GM19468 (cell line): Measurements from ENCODE around the gene PEX6.

Source experiments
- ATAC-seq: cut with Tn5 transposase; IDR thresholded peaks from one replicate; pipeline ENCODE4 v1.9.1; 2021; ENCODE audit warnings: mild to moderate bottlenecking, moderate library complexity, moderate number of reproducible peaks; ENCODE audit not compliant: unreplicated experiment; ENCODE audit errors: extremely low read depth

PEX6 gene

GRCh38 chr6:42938987-42939809 is 39.8 kb downstream of the PEX6 start:
- ATAC-seq = no peak

- no peak for ATAC-seq
Measured at GRCh38 chr6:42938428-42938796, 40.6 kb downstream of the PEX6 start.

GRCh38 chr6:42937548-42938427 is 41.2 kb downstream of the PEX6 start:
- ATAC-seq = no peak

- no peak for ATAC-seq
Measured at GRCh38 chr6:42936398-42936797, 42.6 kb downstream of the PEX6 start.

GRCh38 chr6:42935322-42935721 is 43.7 kb downstream of the PEX6 start:
- ATAC-seq = no peak

GRCh38 chr6:42933205-42933604 is 45.8 kb downstream of the PEX6 start:
- no peak for ATAC-seq

- no peak for ATAC-seq
Measured at GRCh38 chr6:42932412-42932811, 46.6 kb downstream of the PEX6 start.

- peak; percentile 25 for ATAC-seq
Measured at GRCh38 chr6:42929821-42930360, 49.1 kb downstream of the PEX6 start.

GRCh38 chr6:42928986-42929820 is 49.8 kb downstream of the PEX6 start, which contains the start of gene CNPY3:
TSS of gene CNPY3 (plus strand) at chr6:42929480. CDS start at chr6:42929571, 91 bp downstream.
- peak; percentile 62 for ATAC-seq

GRCh38 chr6:42925248-42925857 is 53.6 kb downstream of the PEX6 start:
- no peak for ATAC-seq

GRCh38 chr6:42923666-42924065 is 55.3 kb downstream of the PEX6 start:
- ATAC-seq = no peak

- ATAC-seq = no peak
Measured at GRCh38 chr6:42921801-42922200, 57.2 kb downstream of the PEX6 start.

GRCh38 chr6:42916288-42916687 is 62.7 kb downstream of the PEX6 start:
- no peak for ATAC-seq

GRCh38 chr6:42915732-42916131 is 63.2 kb downstream of the PEX6 start, which contains the start of gene PTCRA:
TSS of gene PTCRA (plus strand) at chr6:42916053. CDS start at chr6:42916070, 17 bp downstream.
- no peak for ATAC-seq

- ATAC-seq = no peak
Measured at GRCh38 chr6:42914546-42914945, 64.4 kb downstream of the PEX6 start.
